ENCODE measurements around the gene FAM209A.
"Not testable (repeated sequence)": the region's sequence is repeated elsewhere in the genome, so short reads cannot be mapped to it uniquely, and the experiment has no call there.

The FAM209A gene

GRCh38 chr20:56540415-56540814, 15.9 kb downstream of the FAM209A start:
- DNase-seq (ENCODE audit: low spot score), result peak; percentile 21

- DNase-seq (ENCODE audit: low spot score), result no peak
These were observed 18.0 kb downstream of the FAM209A start for GRCh38 chr20:56542489-56543030.

DNA sequence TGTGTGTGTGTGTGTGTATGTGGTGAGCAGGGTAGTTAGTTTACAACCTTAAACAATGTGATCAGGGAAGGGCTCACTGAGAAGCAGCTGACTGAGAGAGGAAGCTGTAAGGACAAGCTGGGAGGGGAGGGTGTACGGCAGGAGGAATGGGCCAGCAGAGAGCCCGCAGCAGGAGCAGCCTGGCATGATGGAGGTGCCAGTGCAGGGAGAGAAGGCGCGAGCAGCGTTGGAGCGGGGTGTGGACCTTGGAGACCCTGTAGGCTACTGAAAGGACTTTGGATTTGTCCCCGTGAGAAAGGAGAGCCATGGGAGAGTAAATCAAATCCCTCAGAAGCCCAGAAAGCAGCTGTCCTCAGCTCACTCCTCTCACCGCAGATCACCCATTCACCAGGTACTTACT, 27.0 kb downstream of the FAM209A start:
- no peak for DNase-seq (ENCODE audit: low spot score)

- no peak for DNase-seq (ENCODE audit: low spot score)
These were observed 28.5 kb downstream of the FAM209A start for GRCh38 chr20:56552911-56553629.

DNA sequence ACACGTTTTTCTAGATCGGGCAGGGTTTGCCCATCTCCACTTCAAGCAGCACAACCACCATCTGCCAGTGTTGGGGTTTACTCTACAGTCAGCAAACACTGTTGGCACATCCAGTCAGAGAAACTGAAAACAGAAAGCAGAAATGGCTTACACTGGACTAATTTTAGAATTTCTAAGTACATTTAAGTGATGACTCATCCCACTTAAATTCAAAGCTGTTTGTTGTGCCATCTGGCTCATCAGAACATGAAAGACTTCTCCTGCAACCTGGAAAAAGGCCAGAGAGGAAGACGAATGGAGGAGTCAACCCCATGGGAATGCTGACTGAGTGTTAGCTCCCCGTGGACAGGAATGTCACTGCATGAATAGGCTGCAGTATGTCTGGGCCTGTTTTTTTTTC, 30.3 kb downstream of the FAM209A start:
- DNase-seq (ENCODE audit: low spot score), result peak; percentile 60

DNA sequence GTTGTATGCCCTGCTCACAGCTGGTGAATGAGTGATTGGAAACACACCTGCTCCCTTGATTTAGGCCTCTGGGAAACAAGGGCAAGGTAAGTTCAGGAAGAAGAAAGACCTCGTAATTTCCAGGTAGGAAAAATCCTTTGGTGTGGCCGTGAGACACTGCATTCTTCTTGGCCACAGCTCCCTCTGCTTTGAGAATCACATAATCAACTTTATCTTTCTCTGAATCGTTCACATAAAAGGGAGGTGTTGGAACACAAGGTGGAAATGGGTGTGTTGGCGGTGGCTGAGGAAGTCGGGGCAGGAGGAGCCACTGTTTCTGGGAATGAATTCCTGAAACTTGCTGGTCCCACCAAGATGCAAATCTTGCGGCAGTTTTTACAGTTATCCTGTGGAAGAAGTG, 34.4 kb downstream of the FAM209A start:
- no peak for DNase-seq (ENCODE audit: low spot score)

DNA sequence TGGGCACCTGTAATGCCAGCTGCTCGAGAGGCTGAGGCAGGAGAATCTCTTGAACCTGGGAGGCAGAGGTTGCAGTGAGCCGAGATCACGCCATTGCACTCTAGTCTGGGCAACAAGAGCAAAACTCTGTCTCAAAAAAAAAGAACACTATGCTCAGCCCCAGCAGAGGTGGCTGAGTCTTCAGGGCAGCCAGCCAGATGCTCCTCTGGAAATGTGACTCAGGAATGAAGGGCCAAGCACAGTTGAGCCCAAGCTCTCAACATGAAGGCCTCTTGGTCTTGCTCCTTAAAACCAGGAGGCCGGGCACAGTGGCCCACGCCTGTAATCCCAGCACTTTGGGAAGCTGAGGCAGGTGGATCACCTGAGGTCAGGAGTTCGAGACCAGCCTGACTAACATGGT, 40.0 kb downstream of the FAM209A start:
- not testable (repeated sequence) for DNase-seq (ENCODE audit: low spot score)

- DNase-seq (ENCODE audit: low spot score), result no peak
These were observed 41.0 kb downstream of the FAM209A start for GRCh38 chr20:56565511-56565910.

GRCh38 chr20:56566621-56567020, 42.1 kb downstream of the FAM209A start:
- no peak for DNase-seq (ENCODE audit: low spot score)

DNA sequence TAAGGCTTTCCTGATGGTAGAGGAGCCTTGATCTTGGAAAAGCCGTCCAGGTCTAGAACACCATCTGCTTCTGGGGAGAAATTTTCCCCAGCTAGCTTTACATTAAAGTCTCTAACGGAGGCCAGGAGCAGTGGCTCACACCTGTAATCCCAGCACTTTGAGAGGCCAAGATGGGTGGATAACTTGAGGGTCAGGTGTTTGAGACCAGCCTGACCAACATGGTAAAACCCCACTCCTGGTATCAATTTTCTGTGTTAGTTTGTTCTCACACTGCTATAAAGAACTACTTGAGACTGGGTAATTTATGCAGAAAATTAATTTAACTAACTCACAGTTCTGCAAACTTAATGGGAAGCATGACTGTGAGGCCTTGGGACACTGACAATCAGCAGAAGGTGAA, 46.3 kb downstream of the FAM209A start:
- no peak for DNase-seq (ENCODE audit: low spot score)

DNA sequence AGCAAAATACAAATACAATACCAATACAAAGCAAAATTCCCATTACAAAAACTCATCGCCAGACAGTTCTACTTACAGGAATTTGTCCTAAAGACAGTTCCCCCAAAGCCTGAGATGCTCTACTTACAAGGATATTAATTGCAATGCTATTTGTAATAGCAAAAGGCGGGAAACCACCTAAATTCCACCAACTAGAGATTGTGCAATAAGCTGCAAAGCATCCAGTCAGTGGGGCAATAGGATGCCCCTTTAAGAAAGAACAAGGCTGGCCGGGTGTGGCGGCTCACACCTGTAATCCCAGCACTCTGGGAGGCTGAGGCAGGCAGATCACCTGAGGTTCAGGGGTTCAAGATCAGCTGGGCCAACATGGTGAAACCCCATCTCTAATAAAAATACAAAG, 47.6 kb downstream of the FAM209A start:
- DNase-seq (ENCODE audit: low spot score), result no peak

- DNase-seq (ENCODE audit: low spot score), result no peak
These were observed 49.4 kb downstream of the FAM209A start for GRCh38 chr20:56573986-56574385.

- DNase-seq (ENCODE audit: low spot score), result no peak
These were observed 50.1 kb downstream of the FAM209A start for GRCh38 chr20:56574531-56575142.

DNA sequence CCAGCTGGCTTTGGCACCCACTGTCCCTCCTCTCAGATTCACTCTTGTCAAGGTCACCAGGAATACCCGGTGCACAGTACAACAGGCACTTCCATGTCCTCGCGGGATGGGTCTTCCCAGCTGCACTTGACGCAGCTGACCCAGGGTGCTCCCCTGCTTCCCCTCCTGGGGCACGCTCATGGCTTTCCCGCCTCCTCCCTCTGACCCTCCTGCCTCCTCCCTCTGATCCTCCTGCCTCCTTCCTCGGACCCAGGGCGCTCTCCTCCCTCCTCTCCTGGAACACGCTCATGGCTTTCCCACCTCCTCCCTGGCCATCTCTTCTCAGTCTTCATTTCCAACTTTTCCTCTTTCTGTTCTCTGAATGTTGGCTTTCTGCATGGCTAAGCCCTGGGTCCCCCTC, 50.6 kb downstream of the FAM209A start:
- no peak for DNase-seq (ENCODE audit: low spot score)

Data from hepatic stellate cell (primary cell).